IPS-18a (cell line): ENCODE results near the gene DHX9.

ENCODE experiments used
- H3K27ac ChIP-seq: one replicate; pipeline ENCODE4 v1.5.1; 2013; ENCODE audit warnings: low read length
- H3K27me3 ChIP-seq: one replicate; pipeline ENCODE4 v1.6.1; 2013; ENCODE audit warnings: mild to moderate bottlenecking, low read length; ENCODE audit not compliant: control insufficient read depth, insufficient read depth
- H3K36me3 ChIP-seq: one replicate; pipeline ENCODE4 v1.6.1; 2013; ENCODE audit warnings: low read depth, low read length; ENCODE audit not compliant: control insufficient read depth
- H3K4me1 ChIP-seq: one replicate; pipeline ENCODE4 v1.6.1; 2013; ENCODE audit warnings: low read depth, low read length; ENCODE audit not compliant: control insufficient read depth
- H3K4me3 ChIP-seq: one replicate; pipeline ENCODE4 v1.5.1; 2013; ENCODE audit warnings: low read length
- H3K9ac ChIP-seq: one replicate; pipeline ENCODE4 v1.6.1; 2013; ENCODE audit warnings: mild to moderate bottlenecking, low read length, moderate library complexity
- H3K9me3 ChIP-seq: one replicate; pipeline ENCODE4 v1.6.1; 2013; ENCODE audit warnings: low read depth, low read length; ENCODE audit not compliant: control insufficient read depth

Gene DHX9

DNA sequence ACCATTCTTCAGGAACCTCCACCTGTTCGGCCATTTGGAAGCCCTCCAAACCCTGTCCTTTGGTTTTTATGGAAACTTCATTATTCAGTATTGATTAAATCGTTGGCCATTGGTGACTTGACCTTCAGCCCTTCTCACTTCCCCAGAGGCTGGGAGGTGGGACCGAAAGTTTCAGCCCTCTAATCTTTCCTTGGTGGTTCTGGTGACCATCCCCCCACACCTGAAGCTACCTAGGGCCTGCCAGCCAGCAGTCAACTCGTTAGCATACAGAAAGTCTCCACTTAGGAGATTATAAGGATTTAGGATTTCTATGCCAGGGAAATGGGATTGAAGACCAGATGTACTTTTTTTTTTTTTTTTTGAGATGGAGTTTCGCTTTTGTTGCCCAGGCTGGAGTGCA lies 6.7 kb downstream of the DHX9 start:
- Histone ChIP-seq H3K27ac (no peak overlapping the region), H3K9me3 (no peaks in the 10 kb centered on the region), H3K4me1 (peaks cover 20% of the 10 kb centered on the region), H3K4me3 (no peak overlapping the region), H3K36me3 (peaks cover 85% of the 10 kb centered on the region), H3K27me3 (no peaks in the 10 kb centered on the region), H3K9ac (no peak overlapping the region)

DNA sequence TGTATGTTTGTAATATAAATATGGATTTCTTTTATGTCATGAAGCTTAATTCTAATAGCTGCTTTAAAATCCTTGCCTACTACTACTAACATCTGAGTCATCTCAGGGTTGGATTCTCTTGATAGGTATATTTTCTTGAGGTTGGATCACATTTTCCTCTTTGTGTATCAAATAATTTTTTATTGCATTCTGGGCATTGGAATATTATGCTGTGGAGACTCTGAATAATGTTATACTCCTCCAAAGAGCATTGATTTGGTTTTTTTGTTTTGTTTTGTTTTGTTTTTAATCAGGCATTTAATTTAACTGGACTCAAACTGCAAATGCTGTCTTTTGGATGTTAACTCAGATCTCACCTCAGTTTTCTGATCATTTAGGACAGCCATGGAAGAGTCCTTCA lies 8.0 kb downstream of the DHX9 start:
- H3K27me3 ChIP-seq: no peaks in the 10 kb centered on the region
- peaks cover 97% of the 10 kb centered on the region for H3K36me3 ChIP-seq
- peaks cover 12% of the 10 kb centered on the region for H3K4me1 ChIP-seq
- no peak overlapping the region for H3K27ac ChIP-seq
- no peak overlapping the region for H3K4me3 ChIP-seq
- no peaks in the 10 kb centered on the region for H3K9me3 ChIP-seq
- no peak overlapping the region for H3K9ac ChIP-seq

DNA sequence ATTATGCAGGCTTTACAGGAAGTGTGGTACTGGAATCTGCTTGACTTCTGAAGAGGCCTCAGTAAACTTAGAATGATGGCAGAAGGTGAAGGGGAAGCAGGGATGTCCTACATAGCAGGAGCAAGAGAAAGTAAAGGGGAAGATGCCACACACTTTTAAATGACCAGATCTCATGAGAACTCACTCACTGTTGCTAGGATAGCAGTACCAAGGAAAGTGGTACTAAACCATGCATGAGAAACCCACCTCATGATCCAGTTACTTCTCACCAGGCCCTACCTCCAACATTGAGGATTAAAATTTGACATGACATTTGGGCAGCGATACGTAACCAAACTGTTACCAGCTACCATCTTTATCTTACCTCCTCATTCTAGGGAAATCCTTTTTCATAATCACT lies 9.6 kb downstream of the DHX9 start:
- Histone ChIP-seq H3K4me3 (no peak overlapping the region), H3K9ac (no peak overlapping the region), H3K36me3 (peaks cover 99% of the 10 kb centered on the region), H3K4me1 (peaks cover 6% of the 10 kb centered on the region), H3K27ac (no peak overlapping the region), H3K9me3 (no peaks in the 10 kb centered on the region), H3K27me3 (no peaks in the 10 kb centered on the region)

DNA sequence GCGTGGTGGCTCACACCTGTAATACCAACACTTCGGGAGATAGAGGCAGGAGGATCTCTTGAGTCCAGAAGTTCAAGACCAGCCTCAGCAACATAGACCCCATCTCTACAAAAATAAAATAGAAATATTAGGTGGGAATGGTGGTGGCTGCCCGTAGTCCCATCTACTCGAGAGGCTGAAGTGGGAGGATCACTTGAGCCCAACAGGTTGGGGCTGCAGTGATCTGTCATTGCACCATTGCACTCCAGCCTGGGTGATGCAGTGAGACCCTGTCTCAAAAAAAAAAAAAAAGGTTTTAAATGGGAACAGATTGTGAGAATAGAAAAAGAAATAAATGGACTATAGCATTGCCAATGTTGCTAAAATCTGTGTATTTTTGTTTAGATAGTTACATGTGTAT lies 11.2 kb downstream of the DHX9 start:
- Histone ChIP-seq H3K9ac (no peak overlapping the region), H3K36me3 (peaks cover 99% of the 10 kb centered on the region), H3K4me3 (no peak overlapping the region), H3K27ac (no peak overlapping the region), H3K9me3 (no peaks in the 10 kb centered on the region), H3K27me3 (no peaks in the 10 kb centered on the region), H3K4me1 (peaks cover 5% of the 10 kb centered on the region)

DNA sequence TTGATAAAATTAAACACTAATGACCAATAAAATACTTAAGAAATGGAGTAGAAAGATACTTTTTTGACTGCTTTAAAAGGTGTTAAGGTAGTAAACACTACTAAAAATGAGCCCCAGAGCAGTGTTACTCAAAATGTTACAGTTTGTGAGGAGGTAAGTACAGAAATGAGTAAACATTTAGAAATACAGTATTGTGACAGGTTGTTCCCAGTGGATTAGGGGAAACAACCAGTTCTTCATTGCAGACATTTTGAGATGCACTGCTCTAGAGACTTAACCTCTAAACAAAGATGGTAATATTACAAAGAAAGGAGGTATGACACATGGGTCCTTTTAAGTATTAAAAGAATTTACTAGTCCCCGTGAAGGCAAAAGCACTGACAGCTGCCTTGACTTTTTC lies 12.7 kb downstream of the DHX9 start:
- no peak overlapping the region for H3K27ac ChIP-seq
- H3K9me3 ChIP-seq: no peaks in the 10 kb centered on the region
- no peak overlapping the region for H3K4me3 ChIP-seq
- no peaks in the 10 kb centered on the region for H3K27me3 ChIP-seq
- H3K36me3 ChIP-seq: peaks cover 100% of the 10 kb centered on the region
- no peak overlapping the region for H3K9ac ChIP-seq
- H3K4me1 ChIP-seq: no peaks in the 10 kb centered on the region

DNA sequence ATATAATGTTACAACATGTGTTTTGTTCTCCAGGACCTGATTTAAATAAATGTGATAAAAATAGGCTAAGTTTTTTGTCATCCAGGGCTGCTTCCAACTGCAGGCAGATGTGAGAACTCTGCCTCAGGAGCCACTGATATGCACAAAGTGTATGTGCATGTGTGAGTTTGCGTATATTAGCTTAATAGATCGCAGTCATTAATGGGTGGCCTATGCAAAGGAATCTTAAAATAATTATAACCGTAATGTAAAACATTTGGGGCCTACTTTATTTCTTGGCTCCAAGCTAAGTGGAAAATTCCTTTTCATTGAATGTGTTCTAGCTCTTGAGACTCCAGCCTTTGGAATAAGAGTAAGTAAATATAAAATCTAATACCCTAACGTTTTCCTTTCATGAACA lies 16.8 kb downstream of the DHX9 start:
- H3K27me3 ChIP-seq: no peaks in the 10 kb centered on the region
- H3K36me3 ChIP-seq: peaks cover 100% of the 10 kb centered on the region
- H3K4me3 ChIP-seq: no peak overlapping the region
- no peaks in the 10 kb centered on the region for H3K4me1 ChIP-seq
- H3K9ac ChIP-seq: no peak overlapping the region
- no peak overlapping the region for H3K27ac ChIP-seq
- H3K9me3 ChIP-seq: no peaks in the 10 kb centered on the region

DNA sequence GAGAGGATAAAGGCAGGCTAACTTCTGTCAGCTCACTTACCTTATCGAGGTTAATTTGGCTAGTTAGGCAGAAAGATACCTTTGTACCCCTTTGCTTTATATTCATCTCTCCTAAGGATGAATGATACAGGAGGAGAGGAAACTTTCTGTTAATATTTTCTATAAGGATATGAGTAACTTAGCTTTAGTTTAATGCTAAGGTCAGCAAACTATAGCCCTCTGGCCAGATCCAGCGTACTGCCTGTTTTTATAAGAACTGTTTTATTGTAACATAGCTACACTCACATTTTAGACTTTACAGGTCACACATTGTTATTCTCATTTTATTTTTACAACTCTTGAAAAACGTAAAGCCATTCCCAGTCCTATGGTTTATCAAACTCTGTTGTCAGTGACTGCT lies 18.1 kb downstream of the DHX9 start:
- Histone ChIP-seq H3K36me3 (peaks cover 100% of the 10 kb centered on the region), H3K9me3 (no peaks in the 10 kb centered on the region), H3K27me3 (no peaks in the 10 kb centered on the region), H3K27ac (no peak overlapping the region), H3K4me1 (no peaks in the 10 kb centered on the region), H3K9ac (no peak overlapping the region), H3K4me3 (no peak overlapping the region)

DNA sequence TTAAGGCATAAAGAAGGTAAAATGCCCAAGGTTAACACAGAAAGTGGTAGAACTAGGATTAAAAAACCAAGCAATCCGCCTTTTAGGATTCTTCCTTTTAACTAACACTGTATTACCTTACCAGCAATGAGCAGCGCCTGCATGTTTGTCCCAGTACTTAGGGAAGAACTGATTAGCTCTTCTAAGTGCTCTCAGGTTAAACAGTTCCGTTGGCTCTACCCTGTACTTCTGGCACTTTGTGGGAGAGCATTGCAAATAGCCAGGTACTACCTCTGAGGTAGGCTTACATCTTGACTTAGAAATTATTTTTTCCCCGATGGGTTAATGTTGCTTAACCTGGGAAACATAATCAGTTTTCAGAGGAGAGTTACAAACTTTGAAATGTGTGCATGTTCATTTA lies 21.5 kb downstream of the DHX9 start:
- no peak overlapping the region for H3K27ac ChIP-seq
- no peak overlapping the region for H3K4me3 ChIP-seq
- H3K4me1 ChIP-seq: no peaks in the 10 kb centered on the region
- no peak overlapping the region for H3K9ac ChIP-seq
- H3K9me3 ChIP-seq: no peaks in the 10 kb centered on the region
- no peaks in the 10 kb centered on the region for H3K27me3 ChIP-seq
- H3K36me3 ChIP-seq: peaks cover 100% of the 10 kb centered on the region

DNA sequence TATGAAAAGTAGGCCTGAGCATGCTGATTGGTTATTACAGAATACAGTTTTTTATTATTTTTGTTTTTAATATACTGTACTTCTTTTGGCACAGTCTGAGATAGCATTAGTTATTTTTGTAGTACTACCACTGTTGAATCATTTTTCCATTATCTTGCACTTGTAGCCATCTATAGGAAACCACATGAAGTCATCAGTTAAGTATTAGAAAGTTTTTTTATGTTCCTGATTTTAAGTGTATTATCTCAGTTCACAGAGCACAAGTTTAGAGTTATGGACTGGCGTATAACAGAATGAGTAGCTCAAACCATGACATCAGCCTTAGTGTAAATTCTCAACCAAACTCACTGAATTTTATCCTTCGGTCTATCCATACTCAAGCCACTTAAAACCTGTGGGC lies 22.8 kb downstream of the DHX9 start:
- Histone ChIP-seq H3K36me3 (peaks cover 100% of the 10 kb centered on the region), H3K27me3 (no peaks in the 10 kb centered on the region), H3K4me3 (no peak overlapping the region), H3K9me3 (no peaks in the 10 kb centered on the region), H3K27ac (no peak overlapping the region), H3K9ac (no peak overlapping the region), H3K4me1 (no peaks in the 10 kb centered on the region)

DNA sequence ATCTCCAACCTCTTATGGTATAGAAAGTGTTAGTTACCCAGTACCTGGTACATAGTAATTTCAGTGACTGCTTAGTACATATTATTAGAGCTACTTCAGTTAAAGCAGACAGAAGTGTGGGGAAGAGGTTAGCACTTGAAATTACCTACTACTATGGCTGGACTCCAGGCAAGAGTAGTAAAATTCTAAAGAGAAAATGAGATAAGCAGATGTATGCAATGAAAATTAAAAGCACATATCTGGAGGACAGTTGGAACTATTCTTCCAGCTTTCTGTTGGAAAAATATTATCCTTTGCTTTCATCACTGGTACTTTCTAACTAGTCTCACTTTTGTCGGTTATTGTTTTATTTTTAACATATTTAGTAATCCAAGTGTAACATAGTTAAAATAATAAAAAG lies 23.7 kb downstream of the DHX9 start:
- H3K27me3 ChIP-seq: no peaks in the 10 kb centered on the region
- no peak overlapping the region for H3K4me3 ChIP-seq
- no peaks in the 10 kb centered on the region for H3K9me3 ChIP-seq
- no peaks in the 10 kb centered on the region for H3K4me1 ChIP-seq
- peaks cover 100% of the 10 kb centered on the region for H3K36me3 ChIP-seq
- H3K9ac ChIP-seq: no peak overlapping the region
- no peak overlapping the region for H3K27ac ChIP-seq

DNA sequence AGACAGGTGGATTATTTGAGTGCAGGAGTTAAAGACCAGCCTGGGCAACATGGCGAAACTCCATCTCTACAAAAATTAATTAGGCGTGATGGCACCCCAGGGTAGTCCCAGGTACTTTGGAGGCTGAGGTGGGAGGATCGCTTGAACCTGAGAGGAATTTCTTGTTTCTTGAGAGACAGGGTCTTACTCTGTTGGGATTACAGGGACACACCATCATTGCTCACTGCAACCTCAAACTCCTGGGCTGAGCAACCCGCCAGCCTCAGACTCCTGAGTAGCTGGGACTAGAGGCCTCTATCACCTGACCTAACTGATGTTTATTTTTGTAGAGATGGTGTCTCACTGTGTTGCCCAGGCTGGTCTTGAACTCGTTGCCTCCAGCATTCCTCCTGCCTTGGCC lies 24.8 kb downstream of the DHX9 start:
- H3K4me3 ChIP-seq: no peak overlapping the region
- no peaks in the 10 kb centered on the region for H3K9me3 ChIP-seq
- H3K27me3 ChIP-seq: no peaks in the 10 kb centered on the region
- no peak overlapping the region for H3K9ac ChIP-seq
- no peak overlapping the region for H3K27ac ChIP-seq
- H3K36me3 ChIP-seq: peaks cover 99% of the 10 kb centered on the region
- H3K4me1 ChIP-seq: no peaks in the 10 kb centered on the region

DNA sequence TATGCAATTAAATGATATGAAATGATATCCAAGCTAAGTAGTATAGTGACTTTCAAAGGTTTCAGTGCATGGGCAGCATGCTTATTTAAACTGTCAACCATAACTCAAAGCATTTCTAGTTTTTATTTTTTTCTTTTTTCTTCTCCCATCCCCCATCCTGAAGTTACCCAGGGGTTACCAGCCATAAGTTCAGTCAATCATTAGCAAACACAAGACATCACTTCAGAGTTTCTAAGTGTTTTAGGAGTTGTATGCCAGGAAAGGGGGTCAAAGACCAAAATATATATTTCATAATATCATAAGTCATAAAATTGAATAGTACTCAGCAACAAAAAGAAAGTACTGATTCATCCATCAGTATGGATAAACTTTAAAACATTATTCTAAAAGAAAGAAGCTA lies 28.7 kb downstream of the DHX9 start:
- H3K36me3 ChIP-seq: peaks cover 99% of the 10 kb centered on the region
- no peaks in the 10 kb centered on the region for H3K27me3 ChIP-seq
- no peaks in the 10 kb centered on the region for H3K9me3 ChIP-seq
- no peak overlapping the region for H3K4me3 ChIP-seq
- no peak overlapping the region for H3K9ac ChIP-seq
- no peak overlapping the region for H3K27ac ChIP-seq
- H3K4me1 ChIP-seq: no peaks in the 10 kb centered on the region
